ENCODE measurements around the gene TRAF6.

DNA sequence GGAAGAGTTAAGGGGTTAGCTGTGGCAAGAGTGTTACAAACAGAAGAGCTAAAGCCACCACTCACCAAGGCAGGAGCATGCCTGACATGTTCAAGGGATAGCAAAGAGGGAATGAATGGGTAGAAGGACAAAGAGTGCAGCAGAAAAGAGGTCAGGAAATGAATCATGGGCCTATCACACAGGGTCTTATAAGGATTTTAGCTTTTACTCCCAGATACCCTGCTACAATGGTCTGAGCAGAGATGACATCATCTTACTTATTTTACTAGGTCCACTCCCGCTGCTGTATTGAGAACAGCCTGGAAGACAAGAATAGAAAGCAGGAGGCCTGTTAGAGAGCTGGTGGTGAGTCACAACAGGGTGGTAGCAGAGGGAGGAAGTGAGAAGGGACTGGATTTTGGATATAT lies 9.8 kb downstream of the TRAF6 start:
- TF ChIP-seq CTCF (IDR thresholded peaks at IDR 0.05) (no peak), POLR2A (IDR thresholded peaks at IDR 0.05) (no peak)

Measured in lower leg skin (tissue), 3 donors.